H1 (cell line): ENCODE data around the gene KDM8. TPM values are rescaled to one million over a fixed set of nuclear protein-coding genes. Genes with fewer than 3 reads are reported as not detected.

Source experiments
- BCL11A ChIP-seq, 2 experiments: IDR thresholded peaks; one replicate each; pipeline ENCODE4 v1.6.1; 2011; ENCODE audit warnings: low read depth in 2 of 2, low read length in 2 of 2, mild to moderate bottlenecking in 2 of 2
- CEBPB ChIP-seq: IDR thresholded peaks from 2 replicates; pipeline ENCODE4 v1.6.1; 2012; ENCODE audit warnings: low read depth, low read length
- CHD7 ChIP-seq: fragments of 300-600 bp; sonication (generic); IDR thresholded peaks from 2 replicates; pipeline ENCODE4 v1.7.1; 2012; ENCODE audit warnings: low read length, moderate library complexity, mild to moderate bottlenecking, inconsistent platforms; ENCODE audit not compliant: insufficient replicate concordance
- E2F6 ChIP-seq: IDR thresholded peaks from 2 replicates; pipeline ENCODE4 v1.6.1; 2012; ENCODE audit warnings: inconsistent platforms
- EZH2 ChIP-seq: fragments of 200-600 bp; sonication (generic); IDR thresholded peaks from 2 replicates; pipeline ENCODE4 v1.7.1; 2012; ENCODE audit warnings: low read depth, mild to moderate bottlenecking, moderate library complexity, low read length, inconsistent platforms; ENCODE audit not compliant: severe bottlenecking
- JUND ChIP-seq: IDR thresholded peaks from 2 replicates; pipeline ENCODE4 v1.6.1; 2011; ENCODE audit warnings: mild to moderate bottlenecking, improper control_type of control experiment, low read length
- PHF8 ChIP-seq: fragments of 200-600 bp; sonication (generic); conservative IDR thresholded peaks from 2 replicates; pipeline ENCODE4 v1.7.1; 2012; ENCODE audit warnings: low read depth, mild to moderate bottlenecking, inconsistent platforms, low read length, moderate library complexity
- SIN3A ChIP-seq, 2 experiments: IDR thresholded peaks in 1 of 2; conservative IDR thresholded peaks in 1 of 2; 2 replicates each; pipeline ENCODE4 v1.6.1; 2011 to 2012; ENCODE audit warnings: low read length in 2 of 2, improper control_type of control experiment in 1 of 2, low read depth in 1 of 2, mild to moderate bottlenecking in 1 of 2
- TAF7 ChIP-seq: optimal IDR thresholded peaks from 2 replicates; pipeline ENCODE3; 2011; ENCODE audit warnings: low read depth, mild to moderate bottlenecking, inconsistent platforms, low read length, moderate library complexity, borderline replicate concordance
- polyA plus RNA-seq, 7 experiments: library from polyadenylated mRNA; depleted of rRNA in 3 of 7; stranded (reverse) in 5 of 7; unstranded in 2 of 7; fragments of >200 nt in 5 of 7; fragments of 200-250 nt in 2 of 7; gene quantifications; 1 replicate in 5 of 7; 2 replicates in 1 of 7; 4 replicates in 1 of 7; pipeline versions ENCODE4 v1.2.1 to v1.2.3, GENCODE V29; 2011 to 2013; ENCODE audit warnings: missing spikeins in 2 of 7, mixed read lengths in 2 of 7
- total RNA-seq: library from RNA; stranded (reverse); fragmentation: NEBNext Ultra II Directional; extraction: Animal tissue kit (Norgen Biotek cat#: 25700); gene quantifications from 2 replicates; pipeline ENCODE4 v1.2.1, GENCODE V29; 2021

Gene KDM8
- total and polyA plus RNA-seq, 2 of the 8 experiments (the other 6 are each of a cell fraction or from before 2014, with no cell fraction given), result 10.3 to 12.8 TPM

GRCh38 chr16:27265982-27266381 lies 62.7 kb downstream of the KDM8 start (continued):
- no peak for TF ChIP-seq CHD7
- no peak for TF ChIP-seq TAF7
- no peak for TF ChIP-seq EZH2
- no peak for TF ChIP-seq BCL11A (IDR thresholded peaks at IDR 0.05; ENCODE audit: low read depth in 2 of 2, low read length in 2 of 2)
- no peak for TF ChIP-seq SIN3A (conservative IDR thresholded peaks at IDR 0.05 in 1 of 2, IDR thresholded peaks at IDR 0.05 in 1 of 2; ENCODE audit: low read depth in 1 of 2, low read length in 2 of 2)
- TF ChIP-seq PHF8, result no peak
- TF ChIP-seq JUND, result no peak
- no peak for TF ChIP-seq E2F6
- no peak for TF ChIP-seq CEBPB
